NCI-H1092 treated with DMSO at 0.1 percent for 48 hours (cell line): ENCODE data around the gene KIF23.
A peak's percentile ranks its signal among the peaks of the same experiment; 100 is the strongest.
"Not testable (repeated sequence)": the region's sequence is repeated elsewhere in the genome, so short reads cannot be mapped to it uniquely, and the experiment has no call there.

Source experiments
- DNase-seq: peaks from one replicate; lab custom pipeline; 2025; lab: John Stamatoyannopoulos, UW

The KIF23 gene

DNA sequence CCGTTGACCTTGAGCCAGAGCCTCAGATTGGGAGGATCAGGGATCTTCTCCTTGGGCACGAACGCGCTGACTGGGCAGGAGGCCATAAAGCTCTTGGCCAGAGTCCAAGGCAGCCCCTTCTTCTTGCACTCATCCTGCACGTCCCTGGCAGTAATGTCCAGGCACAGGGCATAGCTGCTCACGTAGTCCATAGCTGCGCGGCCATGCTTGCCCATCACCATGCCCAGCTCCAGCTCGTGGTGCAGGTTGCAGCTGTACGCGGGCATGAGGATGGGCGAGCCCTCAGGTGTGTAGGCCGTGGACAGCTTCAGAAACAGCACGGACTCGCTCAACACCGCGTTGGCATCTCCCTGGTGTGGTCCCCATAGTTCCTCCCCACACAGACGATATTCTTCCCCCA is 20.5 kb downstream of the KIF23 start:
- no peak for DNase-seq

GRCh38 chr15:69435985-69436384 is 21.8 kb downstream of the KIF23 start:
- DNase-seq: no peak

- DNase-seq: no peak
These were observed 22.8 kb downstream of the KIF23 start for GRCh38 chr15:69436951-69437350.

- no peak for DNase-seq
These were observed 25.5 kb downstream of the KIF23 start for GRCh38 chr15:69439623-69440022.

- no peak for DNase-seq
These were observed 29.0 kb downstream of the KIF23 start for GRCh38 chr15:69443032-69443611.

GRCh38 chr15:69444686-69445085 is 30.5 kb downstream of the KIF23 start:
- DNase-seq: no peak

GRCh38 chr15:69446953-69447352 is 32.8 kb downstream of the KIF23 start:
- DNase-seq: no peak

- DNase-seq: not testable (repeated sequence)
These were observed 36.1 kb downstream of the KIF23 start for GRCh38 chr15:69450221-69450620.

- DNase-seq: no peak
These were observed 37.0 kb downstream of the KIF23 start for GRCh38 chr15:69450968-69451695.

- DNase-seq: no peak
These were observed 38.0 kb downstream of the KIF23 start for GRCh38 chr15:69451951-69452691.

GRCh38 chr15:69452692-69453521 is 38.8 kb downstream of the KIF23 start, which contains the start of gene RPLP1:
RPLP1 (plus strand) TSS chr15:69452818; CDS start chr15:69452949, 131 bp downstream.
- DNase-seq: peak; percentile 87

DNA sequence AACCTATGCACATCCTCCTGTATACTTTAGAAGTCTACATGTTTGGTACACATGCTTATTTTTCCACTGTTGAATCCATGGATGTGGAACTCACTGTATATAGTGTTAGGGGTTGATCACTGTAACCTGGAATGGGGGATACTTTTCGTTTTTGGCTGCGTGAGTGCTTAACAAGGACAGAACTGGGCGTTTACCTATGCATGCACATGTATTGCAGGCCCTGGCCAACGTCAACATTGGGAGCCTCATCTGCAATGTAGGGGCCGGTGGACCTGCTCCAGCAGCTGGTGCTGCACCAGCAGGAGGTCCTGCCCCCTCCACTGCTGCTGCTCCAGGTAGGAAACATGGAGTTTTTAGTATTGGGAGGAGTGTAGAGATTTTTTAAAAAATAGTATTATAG is 40.8 kb downstream of the KIF23 start:
- no peak for DNase-seq

DNA sequence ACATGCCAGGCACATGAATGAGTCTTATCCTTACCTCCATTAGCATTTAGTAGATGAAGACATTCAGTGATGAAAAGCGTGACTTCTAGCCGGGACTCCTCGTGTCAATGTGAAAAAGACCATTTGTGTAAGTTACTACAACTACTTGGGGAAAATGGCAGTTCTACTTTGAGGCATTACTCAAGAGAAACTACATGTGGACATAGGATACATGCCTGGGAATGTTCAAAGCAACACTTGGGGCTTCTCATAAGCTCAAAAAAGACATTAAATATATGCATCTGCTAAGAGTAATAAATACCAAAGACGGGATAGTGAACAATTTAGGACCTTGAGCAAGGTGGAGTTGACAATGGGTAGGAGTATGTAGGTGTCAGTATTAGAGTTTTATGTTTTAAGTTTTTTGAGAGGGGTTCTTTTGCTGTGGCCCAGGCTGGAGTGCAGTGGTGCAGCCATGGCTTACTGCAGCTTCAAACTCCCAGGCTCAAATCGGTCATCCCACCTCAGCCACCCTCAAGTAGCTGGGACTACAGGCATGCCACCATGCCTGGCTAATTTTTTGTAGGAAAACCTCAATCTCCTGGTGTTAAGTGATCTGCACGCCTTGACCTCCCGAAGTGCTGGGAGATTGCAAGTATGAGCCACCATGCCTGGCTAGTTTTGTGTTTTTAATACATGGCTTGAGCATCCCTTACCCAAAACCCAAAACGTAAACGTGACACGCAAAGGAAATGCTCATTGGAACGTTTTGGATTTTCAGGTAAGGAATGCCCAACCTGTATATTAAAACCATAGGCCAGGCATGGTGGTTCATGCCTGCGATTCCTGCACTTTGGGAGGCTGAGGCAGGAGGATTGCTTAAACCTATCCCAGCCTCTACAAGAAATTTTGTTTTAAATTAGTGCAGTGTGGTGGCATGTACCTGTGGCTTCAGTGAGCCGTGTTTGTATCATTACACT is 42.3 kb downstream of the KIF23 start:
- DNase-seq: no peak

GRCh38 chr15:69457304-69458280 is 43.4 kb downstream of the KIF23 start:
- DNase-seq: no peak

- no peak for DNase-seq
These were observed 44.9 kb downstream of the KIF23 start for GRCh38 chr15:69459066-69459465.

- DNase-seq: no peak
These were observed 46.3 kb downstream of the KIF23 start for GRCh38 chr15:69460481-69460880.

DNA sequence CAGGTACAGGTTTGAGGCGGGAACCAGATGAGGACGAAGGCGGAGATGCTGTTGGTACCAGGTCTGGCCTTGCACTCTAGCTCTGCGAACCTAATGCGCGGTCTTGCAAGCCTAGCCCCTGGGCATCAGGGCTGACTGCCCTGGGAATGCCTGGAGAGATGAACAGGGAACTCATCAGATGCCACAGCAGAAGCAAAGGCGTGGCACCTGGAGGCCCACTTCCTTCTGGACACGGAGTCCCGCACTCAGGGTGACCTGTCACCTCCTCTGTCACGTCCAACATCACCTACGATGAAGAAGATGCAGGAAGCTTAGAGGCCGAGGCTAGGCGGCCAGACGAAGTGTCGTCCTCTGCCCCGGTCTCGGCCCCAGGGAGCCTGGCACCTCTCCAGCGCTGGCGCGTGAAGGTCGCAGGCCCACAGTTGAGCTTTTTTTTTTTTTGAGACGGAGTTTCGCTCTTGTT is 47.9 kb downstream of the KIF23 start:
- DNase-seq: no peak

DNA sequence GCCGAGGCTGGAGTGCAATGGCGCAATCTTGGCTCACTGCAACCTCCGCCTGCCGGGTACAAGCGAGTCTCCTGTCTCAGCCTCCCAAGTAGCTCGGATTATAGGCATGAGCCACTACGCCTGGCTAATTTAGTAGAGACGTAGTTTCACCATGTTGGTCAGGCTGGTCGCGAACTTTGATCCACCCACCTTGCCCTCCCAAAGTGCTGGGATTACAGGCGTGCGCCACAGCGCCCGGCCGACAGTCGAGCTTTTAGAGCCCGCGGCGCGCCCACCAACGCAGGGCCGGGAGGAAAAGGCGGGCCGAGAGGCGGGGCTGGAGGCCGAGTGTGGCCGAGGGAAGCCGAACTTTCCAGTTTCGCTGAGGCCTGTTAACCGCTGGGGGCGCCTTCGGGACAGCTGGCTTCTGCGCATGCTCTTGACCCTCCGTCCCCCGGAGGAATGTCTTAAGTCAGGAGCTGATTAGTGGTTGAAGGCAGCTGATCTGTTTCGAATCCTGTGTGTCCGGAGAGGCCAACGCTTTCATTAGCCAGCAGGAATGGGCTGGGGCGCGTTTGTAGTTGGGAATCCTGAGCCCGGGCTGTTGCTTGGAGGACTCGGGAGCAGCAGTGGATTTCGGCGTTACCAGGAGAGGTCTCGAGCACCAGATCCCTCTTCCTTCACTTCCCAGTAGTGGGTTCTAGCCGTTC is 48.5 kb downstream of the KIF23 start:
- DNase-seq: peak; percentile 90

GRCh38 chr15:69463182-69463756 is 49.1 kb downstream of the KIF23 start:
- no peak for DNase-seq
